ENCODE results near the gene PLLP.

The PLLP gene

GRCh38 chr16:57284209-57284951, at the start of gene PLLP:
Gene PLLP, minus strand, starts transcription at chr16:57284672. Its CDS starts 132 bp downstream, at chr16:57284540.
- DNase-seq (ENCODE audit: low read depth in 3 of 3), result peak in 2 of 3 experiments; percentile 26 to 48

GRCh38 chr16:57333402-57333801, 48.9 kb upstream of the PLLP start:
- no peak for DNase-seq (ENCODE audit: low read depth in 3 of 3)

- no peak for DNase-seq (ENCODE audit: low read depth in 3 of 3)
These were observed 46.9 kb upstream of the PLLP start for GRCh38 chr16:57331355-57331754.

GRCh38 chr16:57329718-57330327, 45.4 kb upstream of the PLLP start:
- no peak for DNase-seq (ENCODE audit: low read depth in 3 of 3)

- no peak for DNase-seq (ENCODE audit: low read depth in 3 of 3)
These were observed 41.0 kb upstream of the PLLP start for GRCh38 chr16:57325458-57325857.

GRCh38 chr16:57324749-57325148, 40.3 kb upstream of the PLLP start:
- DNase-seq (ENCODE audit: low read depth in 3 of 3), result no peak

GRCh38 chr16:57319646-57320045, 35.2 kb upstream of the PLLP start:
- DNase-seq (ENCODE audit: low read depth in 3 of 3), result no peak

- no peak for DNase-seq (ENCODE audit: low read depth in 3 of 3)
These were observed 33.9 kb upstream of the PLLP start for GRCh38 chr16:57318240-57318970.

- no peak for DNase-seq (ENCODE audit: low read depth in 3 of 3)
These were observed 32.0 kb upstream of the PLLP start for GRCh38 chr16:57316390-57317017.

GRCh38 chr16:57315416-57315815, 30.9 kb upstream of the PLLP start:
- no peak for DNase-seq (ENCODE audit: low read depth in 3 of 3)

GRCh38 chr16:57314161-57314785, 29.8 kb upstream of the PLLP start:
- no peak for DNase-seq (ENCODE audit: low read depth in 3 of 3)

- DNase-seq (ENCODE audit: low read depth in 3 of 3), result no peak
These were observed 29.0 kb upstream of the PLLP start for GRCh38 chr16:57313509-57313908.

- DNase-seq (ENCODE audit: low read depth in 3 of 3), result no peak
These were observed 26.3 kb upstream of the PLLP start for GRCh38 chr16:57310801-57311200.

GRCh38 chr16:57308041-57308440, 23.6 kb upstream of the PLLP start:
- no peak for DNase-seq (ENCODE audit: low read depth in 3 of 3)

GRCh38 chr16:57307365-57307764, 22.9 kb upstream of the PLLP start:
- no peak for DNase-seq (ENCODE audit: low read depth in 3 of 3)

GRCh38 chr16:57306676-57307341, 22.3 kb upstream of the PLLP start:
- DNase-seq (ENCODE audit: low read depth in 3 of 3), result no peak

- DNase-seq (ENCODE audit: low read depth in 3 of 3), result no peak
These were observed 20.8 kb upstream of the PLLP start for GRCh38 chr16:57305159-57305811.

GRCh38 chr16:57304169-57305061, 19.9 kb upstream of the PLLP start:
- DNase-seq (ENCODE audit: low read depth in 3 of 3), result no peak

- DNase-seq (ENCODE audit: low read depth in 3 of 3), result no peak
These were observed 19.4 kb upstream of the PLLP start for GRCh38 chr16:57303910-57304168.

Measured in stimulated activated CD4-positive, alpha-beta T cell treated with anti-CD3 and anti-CD28 coated beads, TNF-alpha, amount 100 ng/mL, for 4 hours (primary cell).